CD4-positive, alpha-beta T cell treated with Interleukin-15 for 1 hour (primary cell): ENCODE data around the gene SMIM36.
"Not testable (repeated sequence)": the region's sequence is repeated elsewhere in the genome, so short reads cannot be mapped to it uniquely, and the experiment has no call there.

ENCODE experiments used
- DNase-seq: peaks from one replicate; pipeline ENCODE4 v3.0.0-alpha.2; 2020

SMIM36 gene

GRCh38 chr17:55432358-55433028 lies 78.8 kb downstream of the SMIM36 start:
- DNase-seq: no peak

GRCh38 chr17:55431914-55432313 lies 79.3 kb downstream of the SMIM36 start:
- DNase-seq: not testable (repeated sequence)

- no peak for DNase-seq
Measured at GRCh38 chr17:55430541-55431288, 80.5 kb downstream of the SMIM36 start.

- DNase-seq: no peak
Measured at GRCh38 chr17:55427587-55427882, 83.7 kb downstream of the SMIM36 start.

- no peak for DNase-seq
Measured at GRCh38 chr17:55426851-55427586, 84.2 kb downstream of the SMIM36 start.

- DNase-seq: no peak
Measured at GRCh38 chr17:55424893-55425540, 86.2 kb downstream of the SMIM36 start.

GRCh38 chr17:55423535-55423934 lies 87.7 kb downstream of the SMIM36 start:
- no peak for DNase-seq

- not testable (repeated sequence) for DNase-seq
Measured at GRCh38 chr17:55422828-55423164, 88.5 kb downstream of the SMIM36 start.

- DNase-seq: peak; percentile 20
Measured at GRCh38 chr17:55421179-55421934, 89.9 kb downstream of the SMIM36 start, which contains the start of gene MMD. Gene MMD, minus strand, starts transcription at chr17:55421835. Its CDS starts 140 bp downstream, at chr17:55421695.

- DNase-seq: peak; percentile 43
Measured at GRCh38 chr17:55420776-55421178, 90.5 kb downstream of the SMIM36 start.

- peak; percentile 70 for DNase-seq
Measured at GRCh38 chr17:55420067-55420775, 91.0 kb downstream of the SMIM36 start.

GRCh38 chr17:55418369-55419268 lies 92.6 kb downstream of the SMIM36 start:
- no peak for DNase-seq

GRCh38 chr17:55417411-55418268 lies 93.6 kb downstream of the SMIM36 start:
- DNase-seq: no peak

GRCh38 chr17:55416470-55417052 lies 94.7 kb downstream of the SMIM36 start:
- DNase-seq: no peak

- no peak for DNase-seq
Measured at GRCh38 chr17:55416000-55416399, 95.3 kb downstream of the SMIM36 start.

- DNase-seq: no peak
Measured at GRCh38 chr17:55414983-55415382, 96.3 kb downstream of the SMIM36 start.

- DNase-seq: no peak
Measured at GRCh38 chr17:55413825-55414489, 97.3 kb downstream of the SMIM36 start.

GRCh38 chr17:55411463-55411855 lies 99.8 kb downstream of the SMIM36 start:
- DNase-seq: no peak
